Measurements from ENCODE around the gene CCNJL.

CCNJL gene

GRCh38 chr5:160211352-160211751 lies 101.0 kb downstream of the CCNJL start:
- no peak for DNase-seq

GRCh38 chr5:160210606-160211005 lies 101.8 kb downstream of the CCNJL start:
- DNase-seq: no peak

GRCh38 chr5:160209917-160210316 lies 102.4 kb downstream of the CCNJL start:
- DNase-seq: no peak

GRCh38 chr5:160207061-160207460 lies 105.3 kb downstream of the CCNJL start:
- DNase-seq: no peak

All from activated naive CD4-positive, alpha-beta T cell (primary cell).